Neural progenitor cell (in vitro differentiated cells): Measurements from ENCODE around the gene IRF9. TPM values are rescaled to one million over a fixed set of nuclear protein-coding genes. Genes with fewer than 3 reads are reported as not detected.
A peak's percentile ranks its signal among the peaks of the same experiment; 100 is the strongest.

Experiments
- DNase-seq: peaks from one replicate; pipeline ENCODE4 v3.0.0-alpha.2; 2016; ENCODE audit warnings: low spot score
- H2AFZ ChIP-seq: fragments of 200-600 bp; sonication (generic); replicated peaks from 2 replicates; pipeline ENCODE4 v1.6.1; 2016; ENCODE audit warnings: antibody characterized with exemption
- H3F3A ChIP-seq: fragments of 200-600 bp; sonication (generic); 2 replicates; pipeline ENCODE4 v1.6.1; 2016; ENCODE audit warnings: antibody characterized with exemption, low read depth
- H3K27ac ChIP-seq: fragments of 200-600 bp; sonication (generic); 2 replicates; pipeline ENCODE4 v1.5.1; 2016; ENCODE audit warnings: mild to moderate bottlenecking
- H3K27me3 ChIP-seq: fragments of 200-600 bp; sonication (generic); 2 replicates; pipeline ENCODE4 v1.6.1; 2016; ENCODE audit warnings: mild to moderate bottlenecking, moderate library complexity
- H3K36me3 ChIP-seq: fragments of 200-600 bp; sonication (generic); 2 replicates; pipeline ENCODE4 v1.5.1; 2016
- H3K4me1 ChIP-seq: fragments of 200-600 bp; sonication (generic); 2 replicates; pipeline ENCODE4 v1.6.1; 2016; ENCODE audit warnings: mixed run types
- H3K4me2 ChIP-seq: fragments of 200-600 bp; sonication (generic); 2 replicates; pipeline ENCODE4 v1.6.1; 2016
- H3K4me3 ChIP-seq: fragments of 200-600 bp; sonication (generic); 2 replicates; pipeline ENCODE4 v1.5.1; 2016
- H3K79me2 ChIP-seq: fragments of 200-600 bp; sonication (generic); 2 replicates; pipeline ENCODE4 v1.6.1; 2016; ENCODE audit warnings: low read depth
- H3K9ac ChIP-seq: fragments of 200-600 bp; sonication (generic); 2 replicates; pipeline ENCODE4 v1.6.1; 2016
- H3K9me3 ChIP-seq: fragments of 200-600 bp; sonication (generic); 2 replicates; pipeline ENCODE4 v1.5.1; 2016; ENCODE audit warnings: low read depth
- H4K20me1 ChIP-seq: fragments of 200-600 bp; sonication (generic); 2 replicates; pipeline ENCODE4 v1.6.1; 2016; ENCODE audit warnings: low read depth
- H3K27ac Mint-ChIP-seq: 3 replicates; pipeline ENCODE4 v1.8.0; 2021; ENCODE audit warnings: mixed read lengths
- H3K27me3 Mint-ChIP-seq: 2 replicates; pipeline ENCODE4 v1.8.0; 2022; ENCODE audit warnings: low read depth, mild to moderate bottlenecking, inconsistent platforms, moderate library complexity, mixed read lengths; ENCODE audit not compliant: insufficient read depth
- H3K36me3 Mint-ChIP-seq: 3 replicates; pipeline ENCODE4 v1.8.0; 2021; ENCODE audit warnings: mixed read lengths
- H3K4me1 Mint-ChIP-seq: 3 replicates; pipeline ENCODE4 v1.8.0; 2021; ENCODE audit warnings: mixed read lengths
- H3K4me3 Mint-ChIP-seq: 3 replicates; pipeline ENCODE4 v1.8.0; 2021; ENCODE audit warnings: mild to moderate bottlenecking, moderate library complexity, mixed read lengths
- H3K9me3 Mint-ChIP-seq: 3 replicates; pipeline ENCODE4 v1.8.0; 2020; ENCODE audit warnings: mixed read lengths
- CTCF ChIP-seq: fragments of 200-600 bp; sonication (generic); IDR thresholded peaks from 2 replicates; pipeline ENCODE4 v1.5.1; 2017; ENCODE audit warnings: antibody characterized with exemption, mild to moderate bottlenecking
- EZH2 ChIP-seq: fragments of 200-600 bp; sonication (generic); IDR thresholded peaks from 2 replicates; pipeline ENCODE4 v1.6.1; 2017; ENCODE audit warnings: antibody characterized with exemption, mild to moderate bottlenecking, moderate library complexity
- EZH2phosphoT487 ChIP-seq: fragments of 200-600 bp; sonication (generic); IDR thresholded peaks from 2 replicates; pipeline ENCODE4 v1.6.1; 2017; ENCODE audit warnings: antibody characterized with exemption
- total RNA-seq: library from RNA; depleted of rRNA; stranded (reverse); fragments of >200 nt; gene quantifications from 2 replicates; pipeline ENCODE4 v1.2.3, GENCODE V29; 2015; ENCODE audit warnings: low replicate concordance

IRF9 gene
- total RNA-seq, 1 donor from 2014 or later, result 9.7 TPM

GRCh38 chr14:24150993-24151392, 10.1 kb upstream of the IRF9 start:
- Mint-ChIP-seq H3K4me3 (no peak overlapping the region), H3K27ac (no peak overlapping the region), H3K27me3 (no peaks in the 10 kb centered on the region), H3K4me1 (peaks cover 11% of the 10 kb centered on the region), H3K36me3 (peaks cover 14% of the 10 kb centered on the region), H3K9me3 (no peaks in the 10 kb centered on the region)
- Histone ChIP-seq H3K9me3 (no peaks in the 10 kb centered on the region), H3K27me3 (no peaks in the 10 kb centered on the region), H3K27ac (no peak overlapping the region), H3F3A (peaks cover 4% of the 10 kb centered on the region), H4K20me1 (peaks cover 15% of the 10 kb centered on the region), H3K4me2 (no peak overlapping the region), H3K79me2 (peaks cover 25% of the 10 kb centered on the region), H3K36me3 (peaks cover 4% of the 10 kb centered on the region), H2AFZ (no peak overlapping the region), H3K4me3 (no peak overlapping the region), H3K4me1 (peaks cover 7% of the 10 kb centered on the region), H3K9ac (no peak overlapping the region)
- no peak for DNase-seq
- TF ChIP-seq EZH2 (no peak), EZH2phosphoT487 (no peak), CTCF (no peak)

- Histone ChIP-seq H3K27ac (no peak overlapping the region), H3K27me3 (no peaks in the 10 kb centered on the region), H2AFZ (no peak overlapping the region), H3K4me2 (no peak overlapping the region), H3K36me3 (peaks cover 4% of the 10 kb centered on the region), H3F3A (peaks cover 4% of the 10 kb centered on the region), H3K9me3 (no peaks in the 10 kb centered on the region), H3K4me3 (no peak overlapping the region), H3K9ac (no peak overlapping the region), H3K79me2 (peaks cover 23% of the 10 kb centered on the region), H3K4me1 (peaks cover 7% of the 10 kb centered on the region), H4K20me1 (peaks cover 15% of the 10 kb centered on the region)
- peaks cover 10% of the 10 kb centered on the region for H3K4me1 Mint-ChIP-seq
- no peaks in the 10 kb centered on the region for H3K9me3 Mint-ChIP-seq
- no peak for DNase-seq
- peak overlapping the region; percentile 20 for H3K4me3 Mint-ChIP-seq
- no peaks in the 10 kb centered on the region for H3K27me3 Mint-ChIP-seq
- TF ChIP-seq EZH2 (no peak), CTCF (no peak), EZH2phosphoT487 (no peak)
- H3K27ac Mint-ChIP-seq, result no peak overlapping the region
- H3K36me3 Mint-ChIP-seq, result peaks cover 14% of the 10 kb centered on the region
Observed at GRCh38 chr14:24151404-24152080, 9.5 kb upstream of the IRF9 start.

GRCh38 chr14:24155100-24155499, 6.0 kb upstream of the IRF9 start:
- Histone ChIP-seq H3K4me1 (no peaks in the 10 kb centered on the region), H3K4me2 (no peak overlapping the region), H2AFZ (no peak overlapping the region), H3K27ac (no peak overlapping the region), H3K27me3 (no peaks in the 10 kb centered on the region), H3F3A (peaks cover under 1% of the 10 kb centered on the region), H4K20me1 (no peaks in the 10 kb centered on the region), H3K9ac (no peak overlapping the region), H3K79me2 (no peaks in the 10 kb centered on the region), H3K36me3 (peaks cover 4% of the 10 kb centered on the region), H3K4me3 (no peak overlapping the region), H3K9me3 (no peaks in the 10 kb centered on the region)
- no peaks in the 10 kb centered on the region for H3K9me3 Mint-ChIP-seq
- TF ChIP-seq CTCF (no peak), EZH2phosphoT487 (no peak), EZH2 (no peak)
- no peak overlapping the region for H3K27ac Mint-ChIP-seq
- no peak overlapping the region for H3K4me3 Mint-ChIP-seq
- H3K27me3 Mint-ChIP-seq, result peaks cover 2% of the 10 kb centered on the region
- H3K36me3 Mint-ChIP-seq, result peaks cover 16% of the 10 kb centered on the region
- no peaks in the 10 kb centered on the region for H3K4me1 Mint-ChIP-seq
- no peak for DNase-seq
